Smooth muscle cell (in vitro differentiated cells): ENCODE results near the gene TOP2B. TPM values are rescaled to one million over a fixed set of nuclear protein-coding genes. Genes with fewer than 3 reads are reported as not detected.

ENCODE experiments used
- DNase-seq: peaks from one replicate; lab custom pipeline; 2025; ENCODE audit not compliant: unreplicated experiment; lab: John Stamatoyannopoulos, UW
- H2AFZ ChIP-seq: fragments of 200-600 bp; sonication (generic); 2 replicates; pipeline ENCODE4 v1.6.0; 2016; ENCODE audit warnings: antibody characterized with exemption, low read depth, mild to moderate bottlenecking
- H3F3A ChIP-seq: fragments of 200-600 bp; sonication (generic); 2 replicates; pipeline ENCODE4 v1.6.0; 2017; ENCODE audit warnings: antibody characterized with exemption, low read depth
- H3K27ac ChIP-seq: fragments of 200-600 bp; sonication (generic); 2 replicates; pipeline ENCODE4 v1.5.1; 2016; ENCODE audit warnings: low read depth, mild to moderate bottlenecking
- H3K27me3 ChIP-seq: fragments of 200-600 bp; sonication (generic); 2 replicates; pipeline ENCODE4 v1.6.1; 2016; ENCODE audit warnings: low read depth, mild to moderate bottlenecking
- H3K36me3 ChIP-seq: fragments of 200-600 bp; sonication (generic); 2 replicates; pipeline ENCODE4 v1.5.1; 2016; ENCODE audit warnings: low read depth
- H3K4me1 ChIP-seq: fragments of 200-600 bp; sonication (generic); 2 replicates; pipeline ENCODE4 v1.5.1; 2016; ENCODE audit warnings: low read depth
- H3K4me2 ChIP-seq: fragments of 200-600 bp; sonication (generic); 2 replicates; pipeline ENCODE4 v1.6.0; 2016; ENCODE audit warnings: mild to moderate bottlenecking
- H3K4me3 ChIP-seq: fragments of 200-600 bp; sonication (generic); 2 replicates; pipeline ENCODE4 v1.5.1; 2016; ENCODE audit warnings: mild to moderate bottlenecking
- H3K79me2 ChIP-seq: fragments of 200-600 bp; sonication (generic); 2 replicates; pipeline ENCODE4 v1.6.0; 2016; ENCODE audit warnings: low read depth, mild to moderate bottlenecking
- H3K9ac ChIP-seq: fragments of 200-600 bp; sonication (generic); 2 replicates; pipeline ENCODE4 v1.6.0; 2016; ENCODE audit warnings: low read depth
- H3K9me3 ChIP-seq: fragments of 200-600 bp; sonication (generic); replicated peaks from 2 replicates; pipeline ENCODE4 v1.5.1; 2016; ENCODE audit warnings: low read depth
- H4K20me1 ChIP-seq: fragments of 200-600 bp; sonication (generic); 2 replicates; pipeline ENCODE4 v1.6.0; 2016; ENCODE audit warnings: low read depth
- CTCF ChIP-seq: fragments of 200-600 bp; sonication (generic); IDR thresholded peaks from 2 replicates; pipeline ENCODE4 v1.5.1; 2017; ENCODE audit warnings: borderline replicate concordance, mild to moderate bottlenecking, antibody characterized with exemption; ENCODE audit not compliant: insufficient read depth, poor library complexity, severe bottlenecking
- WGBS: methylation state at CpG from one replicate; pipeline ENCODE4 v1.1.7; 2016; ENCODE audit warnings: low lambda C conversion rate; 5-methylcytosine and 5-hydroxymethylcytosine counted together
- polyA plus RNA-seq: library from polyadenylated mRNA; unstranded; fragments of >200 nt; fragmentation: Nextera tagmentation; extraction: Ambion mirVana; gene quantifications from 2 replicates; pipeline ENCODE4 v1.2.1, GENCODE V29; 2016
- total RNA-seq: library from RNA; depleted of rRNA; stranded (reverse); fragments of >200 nt; gene quantifications from 2 replicates; pipeline ENCODE4 v1.2.3, GENCODE V29; 2014

Gene TOP2B
- total and polyA plus RNA-seq, 2 experiments from 2014 or later: 70.2 to 132 TPM

- no peak for TF ChIP-seq CTCF
- Histone ChIP-seq H3K4me2 (no peak overlapping the region), H3K27me3 (no peaks in the 10 kb centered on the region), H2AFZ (no peak overlapping the region), H3K9me3 (no peaks in the 10 kb centered on the region), H3K4me1 (no peaks in the 10 kb centered on the region), H3K36me3 (peaks cover 4% of the 10 kb centered on the region), H3K4me3 (no peak overlapping the region), H3K9ac (no peak overlapping the region), H3K27ac (no peak overlapping the region), H3K79me2 (peaks cover 46% of the 10 kb centered on the region), H4K20me1 (peaks cover 28% of the 10 kb centered on the region), H3F3A (peaks cover 4% of the 10 kb centered on the region)
- no peak for DNase-seq
- 99% methylated on average over 14 of the region's 14 CpGs for WGBS
Measured at GRCh38 chr3:25567806-25568524, 96.7 kb downstream of the TOP2B start.

GRCh38 chr3:25567388-25567787 is 97.3 kb downstream of the TOP2B start:
- H3K79me2 ChIP-seq: peaks cover 51% of the 10 kb centered on the region
- peaks cover 34% of the 10 kb centered on the region for H4K20me1 ChIP-seq
- no peaks in the 10 kb centered on the region for H3K27me3 ChIP-seq
- no peak overlapping the region for H3K9ac ChIP-seq
- peaks cover 4% of the 10 kb centered on the region for H3K36me3 ChIP-seq
- no peak overlapping the region for H3K4me2 ChIP-seq
- no peak overlapping the region for H2AFZ ChIP-seq
- DNase-seq: no peak
- no peaks in the 10 kb centered on the region for H3K4me1 ChIP-seq
- H3F3A ChIP-seq: peaks cover 3% of the 10 kb centered on the region
- no peak overlapping the region for H3K4me3 ChIP-seq
- no peak overlapping the region for H3K27ac ChIP-seq
- 93% methylated on average over 10 of the region's 10 CpGs for WGBS
- no peaks in the 10 kb centered on the region for H3K9me3 ChIP-seq
- TF ChIP-seq CTCF: no peak

GRCh38 chr3:25566358-25566920 is 98.3 kb downstream of the TOP2B start:
- no peaks in the 10 kb centered on the region for H3K4me1 ChIP-seq
- H3K79me2 ChIP-seq: peaks cover 48% of the 10 kb centered on the region
- H3K36me3 ChIP-seq: no peaks in the 10 kb centered on the region
- H3K9ac ChIP-seq: no peak overlapping the region
- no peaks in the 10 kb centered on the region for H3K9me3 ChIP-seq
- 82% methylated on average over 5 of the region's 5 CpGs for WGBS
- no peaks in the 10 kb centered on the region for H3F3A ChIP-seq
- H3K27ac ChIP-seq: peak overlapping the region; percentile 11
- no peak overlapping the region for H3K4me2 ChIP-seq
- H4K20me1 ChIP-seq: peaks cover 39% of the 10 kb centered on the region
- DNase-seq: no peak
- no peaks in the 10 kb centered on the region for H3K27me3 ChIP-seq
- H2AFZ ChIP-seq: no peak overlapping the region
- peak; percentile 10 for TF ChIP-seq CTCF
- no peak overlapping the region for H3K4me3 ChIP-seq
